ENCODE data around the gene TBC1D22A. TPM values are rescaled to one million over a fixed set of nuclear protein-coding genes. Genes with fewer than 3 reads are reported as not detected.

Gene TBC1D22A
- total and polyA plus RNA-seq, 9 of the 15 experiments (the other 6 are each of a cell fraction or from before 2014, with no cell fraction given), result 0.20 to 11.5 (median 5.2) TPM

GRCh38 chr22:47073075-47073474 is 310.6 kb downstream of the TBC1D22A start:
- CTCF ChIA-PET (ENCODE audit: low intra/inter-chr PET ratio), result no interaction called here
- Histone ChIP-seq H4K20me1 (replicated peaks; ENCODE audit: control insufficient read depth, insufficient read depth, low read length) (no peaks in the 10 kb centered on the region; the same call in 1 of the 2 replicates), H3K4me2 (ENCODE audit: insufficient read depth, low read length) (no peak overlapping the region), H2AFZ (ENCODE audit: low read depth, low read length) (no peak overlapping the region), H3K79me2 (ENCODE audit: control insufficient read depth, insufficient read depth, low read length) (no peaks in the 10 kb centered on the region), H3K27ac (ENCODE audit: extremely low read depth, low read depth, low read length) (no peak overlapping the region), H3K36me3 (ENCODE audit: control insufficient read depth, insufficient read depth, low read length) (no peaks in the 10 kb centered on the region), H3K4me3 (no peak overlapping the region), H3K9ac (ENCODE audit: insufficient read depth in 1 of 2, low read depth in 2 of 2, low read length in 2 of 2) (no peak overlapping the region), H3K27me3 (ENCODE audit: control insufficient read depth in 2 of 2, insufficient read depth in 2 of 2, low read length in 2 of 2) (no peaks in the 10 kb centered on the region), H3K4me1 (replicated peaks in 1 of 2; ENCODE audit: control insufficient read depth in 2 of 2, insufficient read depth in 2 of 2, low read length in 2 of 2) (no peaks in the 10 kb centered on the region), H3K9me1 (ENCODE audit: control insufficient read depth, insufficient read depth, low read length) (no peaks in the 10 kb centered on the region), H3K9me3 (replicated peaks; ENCODE audit: control insufficient read depth, insufficient read depth, low read depth, low read length) (no peaks in the 10 kb centered on the region; the same call in 1 of the 2 replicates)
- no peak for ATAC-seq
- BruUV-seq (replicated peaks), result no TSS peak
- intact Hi-C loops (cut with micrococcal nuclease) (no loop called here), in situ Hi-C loops (cut with MboI) (no loop called here)
- POLR2A ChIA-PET, result no interaction called here
- WGBS (ENCODE audit: insufficient coverage, low coverage, missing lambda C conversion rate), result 66% methylated on average over 7 of the region's 7 CpGs
- no peak for DNase-seq (ENCODE audit: extremely low read depth in 1 of 4, low spot score in 3 of 4)
- no peak for FAIRE-seq
- TF ChIP-seq FOXM1 (IDR thresholded peaks at IDR 0.05; ENCODE audit: low read depth) (no peak), FOXM1 (CRISPR knock-in tag; IDR thresholded peaks at IDR 0.05; ENCODE audit: low read depth) (no peak), CHD1 (IDR thresholded peaks at IDR 0.05; ENCODE audit: low read length) (no peak)

DNA sequence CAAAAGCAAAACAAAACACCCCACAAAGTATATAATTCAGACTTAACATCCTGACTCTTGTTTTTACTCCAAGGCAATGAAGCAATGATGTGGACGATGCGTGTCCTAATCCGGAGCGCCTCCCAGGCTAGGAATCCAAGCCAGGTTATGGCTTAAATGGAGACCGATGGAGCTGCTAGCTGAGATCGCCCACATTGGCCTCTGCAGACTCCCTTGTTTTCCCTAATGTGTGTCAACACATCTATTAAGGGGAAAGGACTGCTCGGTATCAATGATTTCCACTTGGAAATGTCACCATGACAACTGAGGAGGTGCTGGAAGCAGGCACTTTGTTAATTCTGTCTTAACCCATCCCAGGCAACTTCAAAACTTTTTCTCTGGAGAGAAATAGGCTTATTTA is 311.7 kb downstream of the TBC1D22A start:
- no peaks in the 10 kb centered on the region; the same call in 1 of the 2 replicates for H3K9me3 ChIP-seq (replicated peaks; ENCODE audit: control insufficient read depth, insufficient read depth, low read depth, low read length)
- BruUV-seq (replicated peaks), result no TSS peak
- FAIRE-seq (no peak), DNase-seq (ENCODE audit: extremely low read depth in 1 of 4, low spot score in 3 of 4) (no peak), ATAC-seq (no peak)
- no peaks in the 10 kb centered on the region for H3K27me3 ChIP-seq (ENCODE audit: control insufficient read depth in 2 of 2, insufficient read depth in 2 of 2, low read length in 2 of 2)
- H3K36me3 ChIP-seq (ENCODE audit: control insufficient read depth, insufficient read depth, low read length), result no peaks in the 10 kb centered on the region
- H3K27ac ChIP-seq (ENCODE audit: extremely low read depth, low read depth, low read length), result no peak overlapping the region
- in situ Hi-C loops (cut with MboI) (no loop called here), intact Hi-C loops (cut with micrococcal nuclease) (no loop called here)
- 75% methylated on average over 6 of the region's 7 CpGs for WGBS (ENCODE audit: insufficient coverage, low coverage, missing lambda C conversion rate)
- no peaks in the 10 kb centered on the region for H3K79me2 ChIP-seq (ENCODE audit: control insufficient read depth, insufficient read depth, low read length)
- H3K4me1 ChIP-seq (replicated peaks in 1 of 2; ENCODE audit: control insufficient read depth in 2 of 2, insufficient read depth in 2 of 2, low read length in 2 of 2), result no peaks in the 10 kb centered on the region
- no peaks in the 10 kb centered on the region for H4K20me1 ChIP-seq (replicated peaks; ENCODE audit: control insufficient read depth, insufficient read depth, low read length)
- no peak overlapping the region for H3K4me3 ChIP-seq
- no peak overlapping the region for H3K9ac ChIP-seq (ENCODE audit: insufficient read depth in 1 of 2, low read depth in 2 of 2, low read length in 2 of 2)
- no peak overlapping the region for H3K4me2 ChIP-seq (ENCODE audit: insufficient read depth, low read length)
- H2AFZ ChIP-seq (ENCODE audit: low read depth, low read length), result no peak overlapping the region
- ChIA-PET POLR2A (no interaction called here), CTCF (ENCODE audit: low intra/inter-chr PET ratio) (no interaction called here)
- H3K9me1 ChIP-seq (ENCODE audit: control insufficient read depth, insufficient read depth, low read length), result no peaks in the 10 kb centered on the region
- no peak for TF ChIP-seq ZNF253 (CRISPR knock-in tag; conservative IDR thresholded peaks at IDR 0.05)
- no peak for TF ChIP-seq CCNT2 (IDR thresholded peaks at IDR 0.05; ENCODE audit: borderline replicate concordance, extremely low read depth, insufficient read length, low read depth, low read length)
- TF ChIP-seq CEBPZ (IDR thresholded peaks at IDR 0.05; ENCODE audit: borderline replicate concordance, low read depth, low read length), result no peak
- TF ChIP-seq POLR2AphosphoS5 (IDR thresholded peaks at IDR 0.05; ENCODE audit: control insufficient read depth, insufficient read depth, low read depth, low read length), result no peak
- no peak for TF ChIP-seq NR1H2 (CRISPR knock-in tag; IDR thresholded peaks at IDR 0.05)
- no peak for TF ChIP-seq GATAD2B (IDR thresholded peaks at IDR 0.05; ENCODE audit: borderline replicate concordance)
- TF ChIP-seq, protein P1, sequence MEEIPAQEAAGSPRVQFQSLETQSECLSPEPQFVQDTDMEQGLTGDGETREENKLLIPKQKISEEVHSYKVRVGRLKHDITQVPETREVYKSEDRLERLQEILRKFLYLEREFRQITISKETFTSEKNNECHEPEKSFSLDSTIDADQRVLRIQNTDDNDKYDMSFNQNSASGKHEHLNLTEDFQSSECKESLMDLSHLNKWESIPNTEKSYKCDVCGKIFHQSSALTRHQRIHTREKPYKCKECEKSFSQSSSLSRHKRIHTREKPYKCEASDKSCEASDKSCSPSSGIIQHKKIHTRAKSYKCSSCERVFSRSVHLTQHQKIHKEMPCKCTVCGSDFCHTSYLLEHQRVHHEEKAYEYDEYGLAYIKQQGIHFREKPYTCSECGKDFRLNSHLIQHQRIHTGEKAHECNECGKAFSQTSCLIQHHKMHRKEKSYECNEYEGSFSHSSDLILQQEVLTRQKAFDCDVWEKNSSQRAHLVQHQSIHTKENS (CRISPR knock-in tag; IDR thresholded peaks at IDR 0.05), result no peak
- no peak for TF ChIP-seq SNRNP70 (optimal IDR thresholded peaks at IDR 0.05; ENCODE audit: low read depth, low read length)
- no peak for TF ChIP-seq ZNF507 (tag; conservative IDR thresholded peaks at IDR 0.05)
- TF ChIP-seq PHF20 (IDR thresholded peaks at IDR 0.05; ENCODE audit: partially characterized antibody), result no peak

All from K562 (cell line).